ENCODE results near the gene MRTO4.

- TF ChIP-seq EZH2 (IDR thresholded peaks at IDR 0.05; ENCODE audit: insufficient read depth, poor library complexity, severe bottlenecking) = no peak
- TF ChIP-seq EZH2phosphoT487 (IDR thresholded peaks at IDR 0.05; ENCODE audit: insufficient read depth, low read depth) = no peak
Observed at GRCh38 chr1:19220991-19221390, 30.6 kb upstream of the MRTO4 start.

Measured in GM23248 (cell line).